RKO (cell line): ENCODE measurements around the gene TAF1A.

Experiments
- DNase-seq: peaks from one replicate; pipeline ENCODE4 v3.0.0-alpha.2; 2016; ENCODE audit warnings: low spot score

TAF1A gene

DNA sequence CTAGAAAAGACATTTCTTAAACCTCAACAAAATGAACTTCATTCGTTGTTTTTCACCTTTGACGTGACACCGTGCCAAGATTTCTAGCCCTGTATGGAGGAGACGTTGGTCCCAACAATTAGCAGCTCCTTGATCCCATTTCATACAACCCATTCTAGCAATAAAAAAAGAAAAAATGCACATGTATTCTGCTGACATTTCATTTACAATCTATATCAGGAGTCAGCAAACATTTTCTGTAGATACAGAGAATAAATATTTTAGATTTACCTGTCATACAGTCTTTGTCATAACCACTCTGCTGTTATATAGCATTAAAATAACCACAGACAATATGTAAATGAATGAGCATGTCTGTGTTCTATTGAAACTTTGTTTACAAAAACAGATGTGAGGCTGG is 7.0 kb upstream of the TAF1A start:
- no peak for DNase-seq

GRCh38 chr1:222594789-222595188 is 5.1 kb upstream of the TAF1A start:
- DNase-seq = no peak

DNA sequence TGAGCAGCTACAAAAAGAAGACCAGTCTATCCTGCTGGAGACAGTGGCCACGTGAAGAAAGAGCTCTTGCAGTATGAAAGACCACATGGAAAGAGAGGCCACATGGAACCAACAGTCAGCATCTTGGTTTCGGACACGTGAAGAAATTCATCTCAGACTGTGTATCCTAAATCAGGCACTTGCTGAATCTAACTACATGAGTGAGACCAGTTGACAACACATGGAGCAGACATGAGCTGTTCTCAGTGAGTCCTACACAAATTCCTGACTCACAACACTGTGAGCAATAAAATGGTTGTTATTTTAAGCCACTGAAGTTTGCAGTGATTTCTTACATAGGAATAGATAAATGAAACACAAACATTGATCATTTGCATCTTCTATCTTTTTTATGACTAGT is 2.4 kb upstream of the TAF1A start:
- DNase-seq = peak; percentile 86

DNA sequence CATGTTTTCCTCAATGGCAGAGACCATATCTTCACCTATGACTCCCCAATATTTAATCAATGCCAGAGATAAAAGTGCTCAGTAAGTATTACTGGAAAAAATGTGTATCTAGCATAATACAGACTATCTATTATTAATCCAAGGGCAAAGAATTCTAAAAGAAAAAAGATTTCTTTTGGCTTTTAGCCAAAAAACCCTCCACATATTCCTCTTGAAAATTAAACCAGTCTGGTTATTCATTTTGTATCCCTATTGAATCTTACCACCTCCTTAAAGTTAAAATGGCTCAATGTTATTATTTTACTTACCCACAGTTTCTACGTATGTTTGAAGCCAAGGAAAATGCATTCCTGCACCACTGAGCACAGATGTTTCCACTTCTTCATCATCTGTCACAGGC is 1.6 kb downstream of the TAF1A start:
- no peak for DNase-seq

DNA sequence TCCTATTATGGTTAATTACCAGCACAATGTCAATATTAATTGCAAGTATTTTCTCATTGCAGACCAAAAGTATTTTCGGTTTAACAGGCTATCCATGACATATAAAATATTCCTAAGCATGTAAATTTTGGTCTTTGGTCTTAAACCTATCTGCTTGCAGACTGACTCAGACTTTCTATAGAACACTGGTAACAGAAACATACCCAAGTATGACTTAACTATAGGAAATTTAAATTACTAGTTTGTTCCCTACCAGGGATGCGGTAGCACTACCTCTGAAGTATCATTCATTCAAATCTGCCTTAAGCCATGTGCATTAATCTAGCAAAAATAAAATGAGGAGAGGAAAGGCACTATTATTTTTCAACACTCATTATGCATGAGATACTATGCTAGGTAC is 2.9 kb downstream of the TAF1A start:
- no peak for DNase-seq

GRCh38 chr1:222583079-222583478 is 6.7 kb downstream of the TAF1A start:
- DNase-seq = no peak

DNA sequence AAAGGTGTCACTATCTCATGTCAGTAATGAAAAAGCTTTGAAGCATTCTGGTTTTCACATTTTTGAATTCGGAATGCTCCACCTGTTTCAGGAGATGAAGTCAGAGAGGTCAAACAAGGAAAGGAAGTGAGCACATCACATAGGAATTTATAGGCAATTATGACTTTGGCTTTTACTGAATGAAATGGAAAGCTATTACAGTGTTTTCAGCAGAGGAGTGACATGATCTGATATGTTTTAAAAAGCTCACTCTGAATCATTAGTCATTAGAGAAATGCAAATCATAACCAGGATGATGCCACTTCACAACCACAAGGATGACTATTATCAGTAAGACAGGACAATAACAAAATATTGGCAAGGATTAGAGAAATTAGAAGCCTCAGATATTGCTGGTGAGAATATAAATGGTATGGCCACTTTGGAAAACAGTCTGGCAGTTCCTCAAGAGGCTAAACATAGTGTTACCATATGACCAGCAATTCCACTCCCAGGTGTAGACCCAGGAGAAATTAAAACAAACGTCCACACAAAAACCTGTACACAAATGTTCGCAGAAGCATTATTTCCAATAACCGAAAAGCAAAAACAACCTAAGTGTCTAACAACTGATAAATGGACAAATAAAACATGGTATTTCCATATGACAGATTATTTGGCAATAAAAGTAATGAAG is 7.5 kb downstream of the TAF1A start:
- DNase-seq = peak; percentile 84

- no peak for DNase-seq
Observed at GRCh38 chr1:222579316-222579715, 10.4 kb downstream of the TAF1A start.

DNA sequence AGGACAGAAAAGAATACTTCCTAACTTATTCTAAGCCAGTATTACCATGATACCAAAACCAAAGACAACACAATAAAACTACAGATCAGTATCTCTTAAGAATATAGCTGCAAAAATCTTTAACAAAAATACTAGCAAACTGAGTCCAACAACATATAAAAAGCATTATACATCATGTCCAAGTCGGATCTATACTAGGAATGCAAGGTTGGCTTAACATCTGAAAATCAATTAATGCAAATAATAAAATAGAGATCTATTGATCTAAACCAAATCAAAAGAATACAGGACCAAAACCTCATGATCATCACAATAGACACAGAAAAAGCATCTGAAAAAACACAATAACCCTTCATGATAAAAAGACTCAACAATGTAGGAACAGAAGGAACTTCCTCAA is 18.9 kb downstream of the TAF1A start:
- DNase-seq = no peak

DNA sequence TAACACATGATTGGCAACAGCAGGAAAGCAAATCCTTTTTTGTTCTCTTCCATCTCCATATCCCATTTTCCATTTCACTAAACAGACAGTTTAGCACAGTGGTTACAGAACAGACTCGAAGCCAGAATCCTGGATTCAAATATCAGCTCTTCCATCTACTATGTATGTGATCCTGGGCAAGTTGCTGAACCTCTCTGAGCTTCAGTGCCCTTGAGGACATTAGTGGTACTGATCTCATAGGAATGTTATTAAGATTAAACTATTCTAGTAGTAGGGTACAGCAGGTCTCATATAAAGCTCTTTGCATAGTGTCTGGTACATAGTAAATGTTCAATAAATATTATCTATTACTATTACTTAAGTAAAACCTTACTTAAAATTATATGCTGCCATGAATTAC is 28.1 kb downstream of the TAF1A start:
- DNase-seq = no peak

DNA sequence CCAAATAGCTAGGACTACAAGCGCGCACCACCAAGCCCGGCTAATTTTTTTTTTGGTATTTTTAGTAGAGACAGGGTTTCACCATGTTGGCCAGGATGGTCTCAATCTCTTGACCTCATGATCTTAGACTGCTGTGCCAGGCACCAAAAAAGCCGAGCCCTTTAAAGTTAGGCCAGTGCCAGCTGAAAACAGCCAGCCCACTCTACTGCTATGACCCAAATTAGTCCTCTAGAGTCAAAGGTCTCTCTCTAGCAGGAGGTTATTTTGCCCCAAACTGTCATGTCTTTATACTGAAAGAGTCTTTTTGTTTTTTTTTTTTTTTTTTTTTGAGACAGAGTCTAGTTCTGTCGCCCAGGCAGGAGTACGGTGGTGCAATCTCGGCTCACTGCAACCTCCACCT is 32.2 kb downstream of the TAF1A start:
- no peak for DNase-seq

- DNase-seq = no peak
Observed at GRCh38 chr1:222557148-222557547, 32.6 kb downstream of the TAF1A start.

- no peak for DNase-seq
Observed at GRCh38 chr1:222555992-222556615, 33.6 kb downstream of the TAF1A start.

GRCh38 chr1:222554177-222554576 is 35.6 kb downstream of the TAF1A start:
- DNase-seq = no peak

DNA sequence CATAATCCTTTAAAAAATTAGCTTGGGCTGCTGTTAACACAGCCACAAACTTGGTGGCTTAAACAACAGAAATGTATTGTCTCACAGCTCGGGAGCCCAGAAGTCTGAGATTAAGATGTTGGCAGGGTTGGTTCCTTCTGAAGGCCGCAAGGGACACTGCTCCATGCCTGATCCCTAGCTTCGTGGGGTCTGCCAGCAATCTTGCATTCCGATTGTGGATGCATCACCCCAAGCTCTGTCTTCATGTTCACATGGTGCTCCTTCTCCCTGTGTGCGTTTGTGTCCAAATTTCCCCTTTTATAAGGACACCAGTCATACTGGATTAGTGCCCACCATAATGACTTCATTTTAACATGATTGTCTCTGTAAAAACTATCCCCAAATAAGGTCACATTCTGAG is 36.9 kb downstream of the TAF1A start:
- DNase-seq = no peak

- DNase-seq = no peak
Observed at GRCh38 chr1:222547944-222548671, 41.6 kb downstream of the TAF1A start, which contains the start of gene HHIPL2. Gene HHIPL2 (minus strand): TSS chr1:222548104. CDS start chr1:222548044, 60 bp downstream.

DNA sequence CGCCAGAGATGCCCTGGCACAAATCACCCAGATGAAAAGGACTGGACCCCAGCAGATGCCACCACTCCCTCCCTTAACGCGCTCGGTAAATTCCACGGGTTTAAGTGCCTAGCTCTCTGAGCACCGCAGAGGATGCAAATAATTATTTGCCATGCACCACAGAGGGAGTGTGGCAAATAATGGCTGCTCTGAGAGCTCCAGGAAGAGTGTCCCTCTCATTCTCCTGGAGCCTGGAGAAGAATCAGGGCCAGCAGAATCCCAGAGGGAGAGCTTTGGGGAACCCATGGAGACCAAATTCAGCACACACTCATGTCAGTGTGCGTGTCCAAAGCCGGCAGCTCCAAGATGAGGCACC is 42.5 kb downstream of the TAF1A start:
- no peak for DNase-seq

GRCh38 chr1:222546548-222547259 is 43.0 kb downstream of the TAF1A start:
- DNase-seq = peak; percentile 53

DNA sequence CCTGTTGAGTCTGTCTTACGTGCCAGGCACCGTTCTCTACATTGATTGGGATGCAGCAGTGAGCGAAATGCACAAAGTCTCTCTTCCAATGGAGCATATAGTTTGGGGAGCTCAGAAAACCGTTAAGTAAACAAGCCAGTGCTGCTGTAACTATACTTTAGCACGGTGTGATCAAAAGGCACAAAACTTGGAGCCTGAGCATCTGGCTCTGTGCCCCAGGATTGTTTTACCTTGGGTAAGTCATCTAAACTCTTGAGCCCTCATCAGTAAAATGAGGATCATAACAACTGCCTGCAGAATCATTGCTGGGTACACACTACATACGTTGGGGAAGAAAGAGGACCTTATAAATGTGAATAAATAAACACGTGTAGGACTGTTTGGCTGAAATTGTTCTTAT is 43.6 kb downstream of the TAF1A start:
- DNase-seq = no peak

GRCh38 chr1:222543817-222544216 is 45.9 kb downstream of the TAF1A start:
- no peak for DNase-seq

GRCh38 chr1:222540598-222540995 is 49.1 kb downstream of the TAF1A start:
- DNase-seq = no peak

- no peak for DNase-seq
Observed at GRCh38 chr1:222539951-222540597, 49.7 kb downstream of the TAF1A start.
